Iris pigment epithelial cell (primary cell): Measurements from ENCODE around the gene TEX19.
"Not testable (repeated sequence)": the region's sequence is repeated elsewhere in the genome, so short reads cannot be mapped to it uniquely, and the experiment has no call there.

Experiments
- DNase-seq: peaks from one replicate; pipeline ENCODE4 v3.0.0-alpha.2; 2011; ENCODE audit warnings: low read depth

TEX19 gene

DNA sequence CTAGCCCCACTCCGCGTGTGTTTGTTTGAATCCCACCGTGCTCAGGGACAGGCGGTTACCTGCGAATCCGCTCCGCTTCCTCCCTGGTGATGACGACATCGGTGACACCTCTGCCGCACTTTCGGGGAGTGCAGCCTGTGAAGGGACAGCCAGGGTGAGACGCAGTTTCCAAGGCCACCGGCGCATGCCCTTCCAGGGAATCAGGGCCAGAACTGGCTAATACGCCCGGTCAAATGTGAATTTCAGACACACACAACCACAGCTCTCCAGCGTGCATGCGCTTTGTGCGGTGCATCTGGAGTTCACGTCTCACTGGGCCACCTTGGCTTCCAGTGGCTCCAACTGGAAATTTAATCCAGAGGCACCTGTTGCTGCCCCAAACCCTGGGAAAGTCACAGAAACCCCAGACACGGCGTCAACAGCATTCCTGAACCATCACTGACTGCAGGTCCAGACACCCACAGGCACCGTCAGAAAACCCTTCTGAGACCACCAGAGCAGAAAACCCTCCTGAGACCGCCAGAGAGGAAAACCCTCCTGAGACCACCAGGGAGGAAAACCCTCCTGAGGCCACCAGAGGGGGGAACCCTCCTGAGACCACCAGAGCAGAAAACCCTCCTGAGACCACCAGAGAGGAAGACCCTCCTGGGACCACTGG lies 52.5 kb downstream of the TEX19 start:
- no peak for DNase-seq

DNA sequence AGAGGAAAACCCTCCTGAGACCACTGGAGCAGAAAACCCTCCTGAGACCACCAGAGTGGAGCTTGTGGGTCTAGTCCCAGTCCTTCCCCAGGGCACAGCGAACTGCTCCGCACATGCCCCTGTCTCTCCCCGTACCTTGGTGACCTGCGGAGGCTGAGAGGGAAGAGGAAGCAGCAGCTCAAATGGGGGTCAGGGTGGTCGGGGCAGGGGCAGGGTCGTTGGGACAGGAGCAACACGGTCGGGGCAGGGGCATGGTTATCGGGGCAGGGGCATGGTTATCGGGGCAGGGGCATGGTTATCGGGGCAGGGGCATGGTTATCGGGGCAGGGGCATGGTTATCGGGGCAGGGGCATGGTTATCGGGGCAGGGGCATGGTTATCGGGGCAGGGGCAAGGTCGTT lies 53.0 kb downstream of the TEX19 start:
- DNase-seq = not testable (repeated sequence)

DNA sequence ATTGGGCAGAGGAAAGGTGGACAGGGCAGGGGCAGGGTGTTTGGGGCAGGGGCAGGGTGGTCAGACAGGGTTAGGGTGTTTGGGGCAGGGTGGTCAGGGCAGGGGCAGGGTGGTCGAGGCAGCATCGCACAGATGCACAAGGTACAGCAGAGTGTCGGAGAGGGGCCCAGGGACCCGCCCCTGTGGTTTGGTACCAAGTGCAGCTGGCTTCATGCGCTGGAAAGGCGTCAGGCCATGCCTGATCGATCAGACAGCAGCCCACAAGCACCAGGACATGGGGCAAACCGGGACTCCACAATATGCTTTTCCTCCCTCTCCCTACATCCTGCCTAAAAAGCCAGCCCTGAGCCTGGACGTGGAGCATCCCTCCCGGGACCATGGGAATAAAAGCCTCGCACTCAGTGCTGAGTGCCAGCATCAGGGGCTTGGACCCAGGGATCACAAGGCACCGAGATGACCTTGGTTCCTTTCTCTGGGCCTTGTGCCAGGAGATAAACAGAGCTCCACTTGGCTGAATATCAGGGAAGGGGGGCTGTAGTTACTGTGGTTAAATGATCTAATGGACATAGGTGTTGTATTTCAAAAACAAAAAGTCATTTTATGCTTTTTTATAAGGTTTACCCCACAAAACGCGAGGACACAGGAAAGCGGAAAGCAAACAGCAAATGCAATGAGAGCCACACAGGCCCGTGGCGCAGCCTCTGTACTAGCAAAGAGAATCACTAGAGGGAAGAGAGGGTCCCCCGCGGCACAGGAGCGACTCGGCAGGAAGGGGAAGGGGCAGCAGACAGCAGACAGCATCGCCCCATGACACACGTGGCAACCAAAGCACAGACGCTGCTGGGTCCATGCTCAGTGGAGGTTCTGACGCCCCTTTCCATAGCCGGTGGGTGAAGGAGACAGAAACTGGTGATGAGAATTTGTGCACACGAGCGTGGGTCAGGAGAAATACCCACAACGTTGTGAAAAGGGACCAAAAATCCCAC lies 53.8 kb downstream of the TEX19 start:
- no peak for DNase-seq
